ENCODE data around the gene ARHGAP12. TPM values are rescaled to one million over a fixed set of nuclear protein-coding genes. Genes with fewer than 3 reads are reported as not detected.
A peak's percentile ranks its signal among the peaks of the same experiment; 100 is the strongest.

ARHGAP12 gene
- total RNA-seq, 1 experiment from 2014 or later: 39.5 TPM

GRCh38 chr10:31936086-31936485 is 7.5 kb upstream of the ARHGAP12 start:
- ATAC-seq: no peak
- H3K9me3 Mint-ChIP-seq: no peaks in the 10 kb centered on the region
- peaks cover 8% of the 10 kb centered on the region for H3K4me1 Mint-ChIP-seq
- ChIA-PET CTCF (no interaction called here), POLR2A (interaction anchor here (0.6 kb wide), 1 partner anchor 119 kb away, joined by 5 read pairs; no protein-coding TSS in a partner anchor)
- H3K4me3 Mint-ChIP-seq: no peak overlapping the region
- H3K36me3 Mint-ChIP-seq: no peaks in the 10 kb centered on the region
- no peak for DNase-seq (ENCODE audit: low spot score)
- H3K27ac Mint-ChIP-seq: no peak overlapping the region
- no peaks in the 10 kb centered on the region for H3K27me3 Mint-ChIP-seq (ENCODE audit: low read depth)
- no peak for TF ChIP-seq USF1 (CRISPR knock-in tag; IDR thresholded peaks at IDR 0.05)
- TF ChIP-seq ERG (CRISPR knock-in tag; IDR thresholded peaks at IDR 0.05): no peak
- no peak for TF ChIP-seq HMGA2 (CRISPR knock-in tag; IDR thresholded peaks at IDR 0.05)
- no peak for TF ChIP-seq ZNF423 (CRISPR knock-in tag; IDR thresholded peaks at IDR 0.05)
- TF ChIP-seq ZNF121 (CRISPR knock-in tag; IDR thresholded peaks at IDR 0.05): peak; percentile 44; the same call in 1 of the 2 replicates
- TF ChIP-seq ZNF219 (CRISPR knock-in tag; IDR thresholded peaks at IDR 0.05; ENCODE audit: borderline replicate concordance): no peak
- TF ChIP-seq USF2 (CRISPR knock-in tag; IDR thresholded peaks at IDR 0.05): no peak
- TF ChIP-seq PREB (CRISPR knock-in tag; IDR thresholded peaks at IDR 0.05; ENCODE audit: borderline replicate concordance): no peak

- no peaks in the 10 kb centered on the region for H3K27me3 Mint-ChIP-seq (ENCODE audit: low read depth)
- H3K4me1 Mint-ChIP-seq: peaks cover 8% of the 10 kb centered on the region
- TF ChIP-seq ZNF317 (CRISPR knock-in tag; IDR thresholded peaks at IDR 0.05; ENCODE audit: borderline replicate concordance, low read depth): no peak
- H3K36me3 Mint-ChIP-seq: no peaks in the 10 kb centered on the region
- H3K27ac Mint-ChIP-seq: no peak overlapping the region
- no peak overlapping the region for H3K4me3 Mint-ChIP-seq
- no peaks in the 10 kb centered on the region for H3K9me3 Mint-ChIP-seq
- DNase-seq (ENCODE audit: low spot score): no peak
- ChIA-PET CTCF (no interaction called here), POLR2A (interaction anchor here (0.6 kb wide), 1 partner anchor 120 kb away, joined by 5 read pairs; no protein-coding TSS in a partner anchor)
- no peak; the same call in 1 of the 2 replicates for ATAC-seq
These were observed 7.0 kb upstream of the ARHGAP12 start for GRCh38 chr10:31935678-31936077.

- Mint-ChIP-seq H3K9me3 (no peaks in the 10 kb centered on the region), H3K27me3 (ENCODE audit: low read depth) (no peaks in the 10 kb centered on the region), H3K4me1 (peaks cover 13% of the 10 kb centered on the region), H3K4me3 (no peak overlapping the region), H3K27ac (no peak overlapping the region), H3K36me3 (no peaks in the 10 kb centered on the region)
- ChIA-PET CTCF (no interaction called here), POLR2A (interaction anchor here (0.6 kb wide), 1 partner anchor 237 kb away, joined by 3 read pairs; no protein-coding TSS in a partner anchor)
- DNase-seq (ENCODE audit: low spot score) (no peak), ATAC-seq (no peak)
- TF ChIP-seq IRF2 (CRISPR knock-in tag; IDR thresholded peaks at IDR 0.05; ENCODE audit: borderline replicate concordance, low read depth) (no peak), STAT6 (CRISPR knock-in tag; conservative IDR thresholded peaks at IDR 0.05; ENCODE audit: low read depth) (no peak), TP53 (CRISPR knock-in tag; IDR thresholded peaks at IDR 0.05) (no peak), PRDM15 (CRISPR knock-in tag; IDR thresholded peaks at IDR 0.05) (no peak), FOXJ3 (CRISPR knock-in tag; IDR thresholded peaks at IDR 0.05; ENCODE audit: borderline replicate concordance) (no peak), JAZF1 (CRISPR knock-in tag; IDR thresholded peaks at IDR 0.05) (no peak), ETV6 (CRISPR knock-in tag; IDR thresholded peaks at IDR 0.05) (no peak), NFATC4 (CRISPR knock-in tag; IDR thresholded peaks at IDR 0.05) (no peak), TEAD4 (CRISPR knock-in tag; IDR thresholded peaks at IDR 0.05) (no peak), E2F4 (CRISPR knock-in tag; IDR thresholded peaks at IDR 0.05; ENCODE audit: borderline replicate concordance, low read depth) (no peak), E2F1 (CRISPR knock-in tag; IDR thresholded peaks at IDR 0.05) (no peak)
These were observed 4.2 kb upstream of the ARHGAP12 start for GRCh38 chr10:31932838-31933237.
